Measurements from ENCODE around the gene CCT2. TPM values are rescaled to one million over a fixed set of nuclear protein-coding genes. Genes with fewer than 3 reads are reported as not detected.

Gene CCT2
- total and polyA plus RNA-seq, 2 donors (not counting 1 experiment from before 2014, with no cell fraction given) = 174 to 178 TPM

DNA sequence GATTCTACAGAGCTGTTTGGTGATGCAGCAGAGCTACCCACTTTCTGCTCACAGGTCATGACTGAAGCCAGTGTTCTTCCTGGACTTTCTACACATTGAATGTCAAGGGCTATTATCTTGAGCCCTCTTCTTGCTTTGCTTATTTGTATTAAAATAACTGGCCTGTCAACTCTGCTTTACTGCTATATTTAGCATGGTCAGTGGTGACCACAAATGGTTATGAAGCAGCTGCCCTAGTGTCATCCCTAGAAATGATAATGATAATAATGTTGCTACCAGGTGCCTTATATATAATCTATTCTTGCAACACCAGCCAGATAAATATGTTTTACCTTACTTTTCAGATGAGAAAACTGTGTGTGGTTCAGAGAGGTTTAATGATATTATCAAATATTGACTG, 28.1 kb downstream of the CCT2 start:
- H3K27ac ChIP-seq (ENCODE audit: insufficient read depth, low read length) = no peak overlapping the region
- no peak for TF ChIP-seq EZH2 (IDR thresholded peaks at IDR 0.05; ENCODE audit: low read length, missing control alignments)
- TF ChIP-seq, protein P1, sequence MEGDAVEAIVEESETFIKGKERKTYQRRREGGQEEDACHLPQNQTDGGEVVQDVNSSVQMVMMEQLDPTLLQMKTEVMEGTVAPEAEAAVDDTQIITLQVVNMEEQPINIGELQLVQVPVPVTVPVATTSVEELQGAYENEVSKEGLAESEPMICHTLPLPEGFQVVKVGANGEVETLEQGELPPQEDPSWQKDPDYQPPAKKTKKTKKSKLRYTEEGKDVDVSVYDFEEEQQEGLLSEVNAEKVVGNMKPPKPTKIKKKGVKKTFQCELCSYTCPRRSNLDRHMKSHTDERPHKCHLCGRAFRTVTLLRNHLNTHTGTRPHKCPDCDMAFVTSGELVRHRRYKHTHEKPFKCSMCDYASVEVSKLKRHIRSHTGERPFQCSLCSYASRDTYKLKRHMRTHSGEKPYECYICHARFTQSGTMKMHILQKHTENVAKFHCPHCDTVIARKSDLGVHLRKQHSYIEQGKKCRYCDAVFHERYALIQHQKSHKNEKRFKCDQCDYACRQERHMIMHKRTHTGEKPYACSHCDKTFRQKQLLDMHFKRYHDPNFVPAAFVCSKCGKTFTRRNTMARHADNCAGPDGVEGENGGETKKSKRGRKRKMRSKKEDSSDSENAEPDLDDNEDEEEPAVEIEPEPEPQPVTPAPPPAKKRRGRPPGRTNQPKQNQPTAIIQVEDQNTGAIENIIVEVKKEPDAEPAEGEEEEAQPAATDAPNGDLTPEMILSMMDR (conservative IDR thresholded peaks at IDR 0.05 in 1 of 2, IDR thresholded peaks at IDR 0.05 in 1 of 2; ENCODE audit: low read depth in 1 of 2, low read length in 2 of 2) = no peak
- no peaks in the 10 kb centered on the region for H3K36me3 ChIP-seq (ENCODE audit: control insufficient read depth, insufficient read depth, low read length)
- H3K4me3 ChIP-seq (replicated peaks in 1 of 4; ENCODE audit: control extremely low read depth in 1 of 4, insufficient read depth in 1 of 4, low read depth in 3 of 4, low read length in 4 of 4) = no peak overlapping the region
- H3K9me3 ChIP-seq (ENCODE audit: control insufficient read depth, insufficient read depth, low read depth, low read length) = no peaks in the 10 kb centered on the region
- no peak overlapping the region for H3K4me2 ChIP-seq (ENCODE audit: extremely low read depth, insufficient read depth, low read length)
- H3K9ac ChIP-seq (ENCODE audit: insufficient read depth, low read length) = no peak overlapping the region
- DNase-seq (ENCODE audit: low read depth in 2 of 2) = no peak
- H3K79me2 ChIP-seq (ENCODE audit: control insufficient read depth, insufficient read depth, low read length) = no peaks in the 10 kb centered on the region
- peaks cover 4% of the 10 kb centered on the region for H3K27me3 ChIP-seq (ENCODE audit: control insufficient read depth, insufficient read depth, low read length)
- no peaks in the 10 kb centered on the region for H4K20me1 ChIP-seq (ENCODE audit: control insufficient read depth, extremely low read depth, insufficient read depth, low read length)
- H2AFZ ChIP-seq (ENCODE audit: low read length) = no peak overlapping the region
- no peaks in the 10 kb centered on the region for H3K4me1 ChIP-seq (ENCODE audit: control insufficient read depth, extremely low read depth, insufficient read depth, low read length)

DNA sequence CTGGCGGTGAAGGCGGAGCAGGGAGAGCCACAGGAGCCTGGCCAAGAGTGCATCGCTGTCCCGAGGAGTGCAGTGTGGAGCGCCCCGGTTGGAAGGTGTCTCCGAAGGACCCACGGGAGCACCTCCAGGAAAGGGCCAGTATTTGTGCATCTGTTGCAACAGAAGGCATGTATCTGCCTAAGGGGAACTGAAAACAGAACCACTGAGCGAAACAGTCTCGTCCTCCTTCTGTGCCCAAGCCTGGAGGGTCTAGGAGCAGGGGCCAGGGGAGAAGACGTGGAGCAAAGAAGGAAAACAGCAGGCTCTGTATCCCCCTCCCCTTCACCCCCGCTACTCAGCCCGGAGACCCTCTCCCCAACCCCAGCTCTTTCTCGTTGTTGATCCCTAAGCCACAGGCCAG, 30.8 kb downstream of the CCT2 start:
- Histone ChIP-seq H3K36me3 (ENCODE audit: control insufficient read depth, insufficient read depth, low read length) (no peaks in the 10 kb centered on the region), H3K27me3 (ENCODE audit: control insufficient read depth, insufficient read depth, low read length) (peaks cover 4% of the 10 kb centered on the region), H2AFZ (ENCODE audit: low read length) (no peak overlapping the region), H4K20me1 (ENCODE audit: control insufficient read depth, extremely low read depth, insufficient read depth, low read length) (no peaks in the 10 kb centered on the region), H3K4me1 (ENCODE audit: control insufficient read depth, extremely low read depth, insufficient read depth, low read length) (no peaks in the 10 kb centered on the region), H3K79me2 (ENCODE audit: control insufficient read depth, insufficient read depth, low read length) (no peaks in the 10 kb centered on the region), H3K27ac (ENCODE audit: insufficient read depth, low read length) (no peak overlapping the region), H3K4me3 (replicated peaks in 1 of 4; ENCODE audit: control extremely low read depth in 1 of 4, insufficient read depth in 1 of 4, low read depth in 3 of 4, low read length in 4 of 4) (no peak overlapping the region), H3K9me3 (ENCODE audit: control insufficient read depth, insufficient read depth, low read depth, low read length) (no peaks in the 10 kb centered on the region), H3K9ac (ENCODE audit: insufficient read depth, low read length) (no peak overlapping the region), H3K4me2 (ENCODE audit: extremely low read depth, insufficient read depth, low read length) (no peak overlapping the region)
- no peak for DNase-seq (ENCODE audit: low read depth in 2 of 2)
- TF ChIP-seq, protein P1 (conservative IDR thresholded peaks at IDR 0.05 in 1 of 2, IDR thresholded peaks at IDR 0.05 in 1 of 2; ENCODE audit: low read depth in 1 of 2, low read length in 2 of 2) = no peak
- TF ChIP-seq EZH2 (IDR thresholded peaks at IDR 0.05; ENCODE audit: low read length, missing control alignments) = no peak

DNA sequence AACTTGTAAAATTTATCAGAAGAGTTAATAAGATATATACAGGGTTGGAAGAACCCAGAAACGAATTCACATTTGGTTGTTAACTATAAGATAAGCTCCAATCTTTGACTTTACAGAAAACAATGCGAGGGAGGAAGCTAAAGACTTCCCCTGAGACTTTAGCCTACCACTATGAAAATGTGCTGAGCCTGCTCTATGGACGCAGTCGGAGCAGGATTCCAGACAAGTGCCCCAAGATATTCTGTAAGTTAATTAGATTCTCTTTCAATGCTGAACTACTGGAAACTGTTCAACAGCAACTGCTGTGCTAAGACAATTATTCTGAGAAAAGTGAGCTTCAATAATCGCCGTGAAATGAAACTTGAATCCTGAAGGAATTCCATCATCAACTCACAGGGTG, 33.8 kb downstream of the CCT2 start:
- no peak for TF ChIP-seq EZH2 (IDR thresholded peaks at IDR 0.05; ENCODE audit: low read length, missing control alignments)
- TF ChIP-seq, protein P1 (conservative IDR thresholded peaks at IDR 0.05 in 1 of 2, IDR thresholded peaks at IDR 0.05 in 1 of 2; ENCODE audit: low read depth in 1 of 2, low read length in 2 of 2) = no peak
- peaks cover 13% of the 10 kb centered on the region for H3K27me3 ChIP-seq (ENCODE audit: control insufficient read depth, insufficient read depth, low read length)
- no peaks in the 10 kb centered on the region for H3K36me3 ChIP-seq (ENCODE audit: control insufficient read depth, insufficient read depth, low read length)
- H3K4me3 ChIP-seq (replicated peaks in 1 of 4; ENCODE audit: control extremely low read depth in 1 of 4, insufficient read depth in 1 of 4, low read depth in 3 of 4, low read length in 4 of 4) = no peak overlapping the region
- no peak overlapping the region for H2AFZ ChIP-seq (ENCODE audit: low read length)
- DNase-seq (ENCODE audit: low read depth in 2 of 2) = no peak
- H3K79me2 ChIP-seq (ENCODE audit: control insufficient read depth, insufficient read depth, low read length) = no peaks in the 10 kb centered on the region
- no peak overlapping the region for H3K9ac ChIP-seq (ENCODE audit: insufficient read depth, low read length)
- H3K4me2 ChIP-seq (ENCODE audit: extremely low read depth, insufficient read depth, low read length) = no peak overlapping the region
- H3K9me3 ChIP-seq (ENCODE audit: control insufficient read depth, insufficient read depth, low read depth, low read length) = no peaks in the 10 kb centered on the region
- no peaks in the 10 kb centered on the region for H3K4me1 ChIP-seq (ENCODE audit: control insufficient read depth, extremely low read depth, insufficient read depth, low read length)
- H3K27ac ChIP-seq (ENCODE audit: insufficient read depth, low read length) = no peak overlapping the region
- no peaks in the 10 kb centered on the region for H4K20me1 ChIP-seq (ENCODE audit: control insufficient read depth, extremely low read depth, insufficient read depth, low read length)
